Lower leg skin (tissue), 4 donors: ENCODE data around the gene GALR1. TPM values are rescaled to one million over a fixed set of nuclear protein-coding genes. Genes with fewer than 3 reads are reported as not detected.

Source experiments
- DNase-seq, 2 donors: peaks; one replicate each; pipeline ENCODE4 v3.0.0-alpha.2; 2019; ENCODE audit warnings: low spot score in 2 of 2
- H3K4me3 ChIP-seq: fragments of 200-600 bp; sonication (generic); 2 replicates; pipeline ENCODE4 v1.5.1; 2017; ENCODE audit warnings: mild to moderate bottlenecking, low read depth; ENCODE audit not compliant: poor library complexity, severe bottlenecking
- POLR2A ChIP-seq, 2 donors: fragments of 450-650 bp; IDR thresholded peaks; one replicate each; pipeline ENCODE4 v1.6.1; 2016 to 2017; ENCODE audit warnings: antibody characterized with exemption in 2 of 2, mild to moderate bottlenecking in 1 of 2, moderate library complexity in 1 of 2
- WGBS, 2 donors: methylation state at CpG; one replicate each; pipeline ENCODE4 v1.1.5; 2018; 5-methylcytosine and 5-hydroxymethylcytosine counted together
- intact Hi-C: fragments of 100-400 bp; cut with DNase I; formaldehyde crosslinking; loops from one replicate; pipeline ENCODE4 v1.15.0; 2023; ENCODE audit warnings: low total_unique reads
- total RNA-seq, 4 donors: library from RNA; depleted of rRNA; stranded (reverse); fragments of >200 nt; gene quantifications; one replicate each; pipeline ENCODE4 v1.1.0, GENCODE V29; 2016
- TF ChIP-seq, protein P1 (sequence below), 3 donors: fragments of 450-650 bp; IDR thresholded peaks; one replicate each; pipeline ENCODE4 v1.5.1; 2016; ENCODE audit warnings: antibody characterized with exemption in 3 of 3, mild to moderate bottlenecking in 3 of 3, moderate library complexity in 2 of 3

GALR1 gene
- total RNA-seq, 4 donors from 2014 or later, result not detected

DNA sequence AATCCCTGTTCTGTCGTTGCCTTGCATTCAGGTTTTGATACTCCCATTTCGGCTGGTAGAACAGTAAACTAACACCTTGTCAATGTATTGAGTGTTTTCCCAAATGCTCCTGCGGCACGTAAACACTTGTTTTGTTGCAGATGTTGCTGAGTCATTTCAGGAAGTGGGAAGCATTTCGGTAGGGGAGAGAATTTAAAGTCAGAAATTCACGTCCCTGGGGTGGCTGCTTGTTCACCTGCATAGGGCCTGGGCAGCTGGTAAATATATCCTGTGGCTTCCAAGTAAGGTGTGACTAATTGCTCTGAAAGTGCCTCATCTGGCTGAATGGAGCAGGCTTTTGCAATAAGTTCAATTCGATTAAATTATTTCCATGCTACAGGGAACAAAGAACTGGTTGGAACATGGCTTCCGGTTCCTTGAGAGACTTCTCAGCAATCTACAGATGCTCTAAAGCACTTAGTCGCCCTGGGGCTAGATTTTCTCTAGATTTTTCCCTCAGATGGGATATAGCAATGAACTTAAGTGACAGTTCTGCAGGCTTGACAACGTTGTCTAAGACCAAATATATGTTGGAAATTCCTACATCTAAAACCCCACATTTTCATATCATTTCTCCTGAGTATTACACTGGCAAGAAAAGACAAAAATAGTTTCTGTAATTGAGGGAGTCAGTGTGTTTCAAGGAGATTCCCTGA, 5.2 kb downstream of the GALR1 start:
- no peak for DNase-seq

DNA sequence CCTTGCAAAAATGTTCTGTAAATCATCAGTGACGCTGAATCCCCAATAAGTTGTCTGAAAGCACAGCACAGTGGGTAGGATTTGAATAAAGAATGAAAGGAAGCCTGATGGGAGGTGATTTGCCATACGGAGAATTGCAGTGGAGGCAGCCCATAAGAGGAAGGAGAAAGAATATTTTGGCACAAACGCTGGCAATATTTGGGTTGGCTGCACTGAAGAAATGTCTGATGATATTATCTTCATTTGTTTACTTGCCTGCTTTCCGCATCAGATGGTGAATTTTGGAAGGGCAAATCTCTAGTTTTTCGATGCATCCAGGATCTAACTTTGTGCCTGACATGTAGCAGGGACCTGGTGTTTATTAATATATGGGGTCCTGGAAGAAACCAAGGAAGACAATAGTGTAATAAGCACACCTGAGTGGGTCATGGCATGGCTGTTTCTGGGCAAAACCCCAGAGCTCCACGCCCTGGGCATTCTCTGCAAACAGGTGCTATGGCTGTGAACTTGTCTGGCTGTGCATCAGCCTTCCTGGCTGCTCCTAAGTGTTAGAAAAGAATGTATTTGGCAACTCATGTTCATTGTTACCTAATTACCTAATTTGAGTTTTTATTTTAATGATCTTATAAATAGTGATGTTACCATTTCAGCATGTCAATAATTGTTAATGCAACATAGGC, 5.9 kb downstream of the GALR1 start:
- DNase-seq, result no peak
- WGBS, 2 donors, result 39 to 59% methylated on average over 6 of the region's 6 CpGs
- intact Hi-C loops, result no loop called here
- no peak for TF ChIP-seq POLR2A (IDR thresholded peaks at IDR 0.05)
- TF ChIP-seq, protein P1, sequence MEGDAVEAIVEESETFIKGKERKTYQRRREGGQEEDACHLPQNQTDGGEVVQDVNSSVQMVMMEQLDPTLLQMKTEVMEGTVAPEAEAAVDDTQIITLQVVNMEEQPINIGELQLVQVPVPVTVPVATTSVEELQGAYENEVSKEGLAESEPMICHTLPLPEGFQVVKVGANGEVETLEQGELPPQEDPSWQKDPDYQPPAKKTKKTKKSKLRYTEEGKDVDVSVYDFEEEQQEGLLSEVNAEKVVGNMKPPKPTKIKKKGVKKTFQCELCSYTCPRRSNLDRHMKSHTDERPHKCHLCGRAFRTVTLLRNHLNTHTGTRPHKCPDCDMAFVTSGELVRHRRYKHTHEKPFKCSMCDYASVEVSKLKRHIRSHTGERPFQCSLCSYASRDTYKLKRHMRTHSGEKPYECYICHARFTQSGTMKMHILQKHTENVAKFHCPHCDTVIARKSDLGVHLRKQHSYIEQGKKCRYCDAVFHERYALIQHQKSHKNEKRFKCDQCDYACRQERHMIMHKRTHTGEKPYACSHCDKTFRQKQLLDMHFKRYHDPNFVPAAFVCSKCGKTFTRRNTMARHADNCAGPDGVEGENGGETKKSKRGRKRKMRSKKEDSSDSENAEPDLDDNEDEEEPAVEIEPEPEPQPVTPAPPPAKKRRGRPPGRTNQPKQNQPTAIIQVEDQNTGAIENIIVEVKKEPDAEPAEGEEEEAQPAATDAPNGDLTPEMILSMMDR (IDR thresholded peaks at IDR 0.05), result no peak
- H3K4me3 ChIP-seq, result no peak overlapping the region

More for the DNA sequence above, 5.2 kb downstream of the GALR1 start:
- intact Hi-C loops, result no loop called here
- no peak for TF ChIP-seq POLR2A (IDR thresholded peaks at IDR 0.05)
- TF ChIP-seq, protein P1 (IDR thresholded peaks at IDR 0.05), result no peak
- H3K4me3 ChIP-seq, result no peak overlapping the region
- WGBS, 2 donors, result 54% methylated on average over 10 of the region's 10 CpGs

DNA sequence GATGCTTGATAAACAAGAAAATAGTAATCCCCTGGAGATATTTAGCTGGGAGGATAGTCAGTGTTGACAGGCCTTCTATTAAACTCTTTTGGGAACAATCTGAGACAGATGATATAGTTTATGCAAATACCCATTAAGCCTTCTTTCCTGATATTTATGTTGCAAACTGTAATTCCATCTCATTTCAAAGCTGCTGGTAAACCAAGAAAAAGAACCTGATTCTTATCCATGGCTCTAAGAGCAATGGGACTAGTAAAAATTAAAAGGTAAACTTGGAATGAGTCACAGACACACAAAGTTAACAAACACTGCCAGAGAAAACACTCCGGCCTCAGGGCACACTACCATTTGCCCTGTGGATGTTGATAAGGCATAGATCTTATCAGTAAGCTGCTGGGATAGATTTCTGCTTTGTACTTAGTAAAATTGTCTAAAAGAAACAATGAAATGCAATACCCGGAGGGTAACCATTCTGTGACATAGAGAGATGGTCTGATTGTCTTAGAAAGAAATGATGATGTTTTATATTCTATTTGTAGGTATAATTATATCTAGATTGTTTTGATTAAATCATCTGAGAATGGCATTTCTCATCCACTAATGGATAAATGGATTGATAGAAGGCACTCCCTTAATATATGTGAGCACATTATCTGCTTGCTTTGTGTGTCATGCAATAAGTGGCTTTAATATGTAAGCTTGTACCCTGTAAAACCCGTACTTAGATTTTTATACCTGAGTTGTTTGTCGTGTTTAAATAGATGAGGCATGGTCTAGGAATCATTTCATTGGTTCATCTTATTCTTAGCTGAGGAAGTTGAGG, 13.2 kb downstream of the GALR1 start:
- no peak for DNase-seq
- no peak overlapping the region for H3K4me3 ChIP-seq
- 79 to 84% methylated on average over 4 of the region's 4 CpGs for WGBS, 2 donors
- intact Hi-C loops, result no loop called here
- TF ChIP-seq POLR2A (IDR thresholded peaks at IDR 0.05), result no peak
- TF ChIP-seq, protein P1 (IDR thresholded peaks at IDR 0.05), result no peak

DNA sequence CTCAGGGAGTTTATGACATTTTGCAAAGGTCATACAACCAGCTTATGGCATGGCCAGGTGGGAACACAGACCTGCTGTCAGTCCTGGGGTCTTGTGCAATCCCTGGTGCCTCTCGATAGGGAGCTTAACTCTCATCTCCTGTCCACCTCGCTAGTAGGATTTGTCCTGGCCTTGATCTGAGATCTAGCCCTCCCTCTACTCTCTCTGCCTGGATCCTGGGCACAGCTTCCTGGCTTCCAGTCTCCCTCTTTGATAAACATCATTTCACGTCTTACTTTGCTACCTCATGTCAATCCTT, 13.8 kb downstream of the GALR1 start:
- intact Hi-C loops, result no loop called here
- no peak overlapping the region for H3K4me3 ChIP-seq
- no peak for TF ChIP-seq POLR2A (IDR thresholded peaks at IDR 0.05)
- TF ChIP-seq, protein P1 (IDR thresholded peaks at IDR 0.05), result no peak
- 67 to 87% methylated on average over 3 of the region's 3 CpGs for WGBS, 2 donors
- DNase-seq, result no peak

DNA sequence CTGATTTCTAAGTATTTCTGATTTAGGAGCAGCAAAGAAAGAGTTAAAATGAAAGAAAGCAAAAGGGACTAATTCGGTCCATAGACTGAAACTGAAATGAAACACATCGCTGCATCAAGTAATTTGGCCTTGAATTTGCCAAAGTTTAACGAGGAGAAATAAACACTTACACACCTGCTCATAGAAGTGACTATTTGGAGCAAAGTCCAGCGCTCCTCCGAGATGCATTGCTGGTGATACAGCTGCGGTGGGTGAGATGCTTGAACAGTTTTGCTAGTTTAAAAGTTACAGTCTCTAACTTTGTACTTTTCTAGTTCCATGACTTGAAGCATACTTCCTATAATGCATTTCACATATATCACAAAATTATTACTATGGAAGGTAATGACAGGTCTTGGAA, 18.3 kb downstream of the GALR1 start:
- H3K4me3 ChIP-seq, result no peak overlapping the region
- 76 to 80% methylated on average over 6 of the region's 6 CpGs for WGBS, 2 donors
- TF ChIP-seq, protein P1 (IDR thresholded peaks at IDR 0.05), result no peak
- no peak for TF ChIP-seq POLR2A (IDR thresholded peaks at IDR 0.05)
- intact Hi-C loops, result no loop called here
- no peak for DNase-seq
